T-helper 2 cell treated with Interferon-gamma antibody and Interleukin-4, amounts not matched to agents 5 μg/mL and 100 μg/mL, for 36 hours (primary cell): ENCODE results near the gene ITPRIP.

Source experiments
- DNase-seq: peaks from one replicate; pipeline ENCODE4 v3.0.0; 2021; ENCODE audit warnings: low spot score
- H3K27ac Mint-ChIP-seq: one replicate; pipeline ENCODE4 v1.8.0; 2021; ENCODE audit warnings: mild to moderate bottlenecking, mixed read lengths
- H3K27me3 Mint-ChIP-seq: one replicate; pipeline ENCODE4 v1.8.0; 2021; ENCODE audit warnings: low read depth, mixed read lengths
- H3K36me3 Mint-ChIP-seq: one replicate; pipeline ENCODE4 v1.8.0; 2021; ENCODE audit warnings: low read depth, mixed read lengths
- H3K4me1 Mint-ChIP-seq: one replicate; pipeline ENCODE4 v1.8.0; 2021; ENCODE audit warnings: low read depth, mixed read lengths
- H3K4me3 Mint-ChIP-seq: one replicate; pipeline ENCODE4 v1.8.0; 2022; ENCODE audit warnings: mild to moderate bottlenecking, moderate library complexity, mixed read lengths
- H3K9me3 Mint-ChIP-seq: one replicate; pipeline ENCODE4 v1.8.0; 2021; ENCODE audit warnings: mixed read lengths

ITPRIP gene

GRCh38 chr10:104260775-104261115 lies 77.5 kb downstream of the ITPRIP start:
- no peaks in the 10 kb centered on the region for H3K9me3 Mint-ChIP-seq
- peak overlapping the region; percentile 66 for H3K27ac Mint-ChIP-seq
- H3K36me3 Mint-ChIP-seq = peaks cover 72% of the 10 kb centered on the region
- peak overlapping the region; percentile 21 for H3K4me3 Mint-ChIP-seq
- peak; percentile 18 for DNase-seq
- peaks cover 64% of the 10 kb centered on the region for H3K4me1 Mint-ChIP-seq
- H3K27me3 Mint-ChIP-seq = no peaks in the 10 kb centered on the region

- peaks cover 63% of the 10 kb centered on the region for H3K4me1 Mint-ChIP-seq
- H3K4me3 Mint-ChIP-seq = peak overlapping the region; percentile 21
- H3K27ac Mint-ChIP-seq = peak overlapping the region; percentile 66
- no peaks in the 10 kb centered on the region for H3K27me3 Mint-ChIP-seq
- peaks cover 70% of the 10 kb centered on the region for H3K36me3 Mint-ChIP-seq
- no peak for DNase-seq
- H3K9me3 Mint-ChIP-seq = no peaks in the 10 kb centered on the region
Measured at GRCh38 chr10:104259999-104260774, 78.1 kb downstream of the ITPRIP start.
